Measurements from ENCODE around the gene MAML2.
"Not testable (repeated sequence)": the region's sequence is repeated elsewhere in the genome, so short reads cannot be mapped to it uniquely, and the experiment has no call there.

The MAML2 gene

DNA sequence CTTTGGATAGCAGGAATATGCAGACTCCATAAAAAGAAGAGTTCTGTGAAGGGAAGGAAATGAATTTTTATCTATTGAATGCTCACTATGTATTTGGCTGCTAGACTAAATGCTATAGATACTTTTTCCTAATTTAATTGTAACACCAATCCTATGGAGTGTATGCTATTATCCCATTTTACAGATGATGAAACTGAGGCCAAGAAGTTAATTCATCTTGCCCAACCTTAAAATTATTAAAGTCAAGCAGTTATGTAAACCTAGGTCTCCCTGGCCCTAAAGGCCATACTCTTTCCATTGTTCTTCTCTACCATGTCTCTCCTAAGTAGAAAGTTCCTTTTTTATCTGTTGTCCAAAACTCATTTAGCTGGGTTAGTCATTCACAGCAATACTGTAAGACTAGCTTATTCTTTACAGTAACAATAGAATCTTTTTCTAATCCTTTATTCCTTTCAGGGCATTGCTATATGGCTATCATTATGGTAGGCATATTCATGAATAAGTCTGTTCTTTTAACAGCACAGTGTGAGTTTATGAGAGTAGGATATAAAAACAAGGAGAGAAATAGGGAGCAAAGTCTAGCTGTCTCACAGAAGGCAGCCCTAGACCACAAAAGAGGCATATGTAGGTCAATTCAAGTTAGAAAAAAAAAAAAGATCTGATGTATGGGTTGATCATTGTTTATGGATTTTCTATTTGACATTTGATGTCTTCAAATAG is 50.5 kb downstream of the MAML2 start:
- DNase-seq (ENCODE audit: low read depth) = no peak

DNA sequence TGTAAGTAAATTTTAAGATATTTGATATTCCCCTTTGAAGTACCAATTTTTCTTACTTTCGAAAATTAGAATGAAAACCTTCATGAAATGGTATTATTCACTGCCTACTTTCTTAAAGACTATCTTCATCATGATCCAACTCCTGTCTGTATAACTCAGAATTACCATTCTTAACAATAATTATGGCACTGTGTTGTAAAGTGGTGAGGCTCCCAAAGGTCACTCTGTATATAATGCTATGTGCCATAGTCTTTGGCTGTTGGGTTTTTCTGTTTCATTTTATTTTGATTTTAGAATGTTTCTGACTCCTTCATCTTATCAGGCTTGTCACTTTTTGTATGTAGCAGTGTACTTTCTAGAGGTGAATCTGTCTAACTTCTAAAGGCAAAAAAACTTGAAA is 52.4 kb downstream of the MAML2 start:
- no peak for DNase-seq (ENCODE audit: low read depth)

DNA sequence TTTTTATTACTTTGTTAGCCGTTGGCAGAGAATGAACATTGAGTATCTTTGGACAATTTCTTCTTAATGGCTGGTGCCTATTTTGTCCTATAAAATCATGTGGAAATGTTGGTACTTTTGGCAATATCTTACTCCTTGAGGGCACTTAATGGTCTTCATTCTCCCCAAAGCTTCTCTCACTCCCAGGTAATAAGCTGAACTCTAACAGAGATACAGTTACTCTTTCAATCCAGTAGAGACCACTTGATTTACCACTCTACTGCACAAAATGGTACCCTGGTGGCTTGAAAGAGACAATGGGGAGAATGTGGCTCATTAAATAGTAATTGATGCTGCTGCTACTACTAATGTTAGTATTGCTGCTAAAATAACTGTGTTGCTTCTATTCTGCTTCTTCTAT is 53.0 kb downstream of the MAML2 start:
- DNase-seq (ENCODE audit: low read depth) = no peak

DNA sequence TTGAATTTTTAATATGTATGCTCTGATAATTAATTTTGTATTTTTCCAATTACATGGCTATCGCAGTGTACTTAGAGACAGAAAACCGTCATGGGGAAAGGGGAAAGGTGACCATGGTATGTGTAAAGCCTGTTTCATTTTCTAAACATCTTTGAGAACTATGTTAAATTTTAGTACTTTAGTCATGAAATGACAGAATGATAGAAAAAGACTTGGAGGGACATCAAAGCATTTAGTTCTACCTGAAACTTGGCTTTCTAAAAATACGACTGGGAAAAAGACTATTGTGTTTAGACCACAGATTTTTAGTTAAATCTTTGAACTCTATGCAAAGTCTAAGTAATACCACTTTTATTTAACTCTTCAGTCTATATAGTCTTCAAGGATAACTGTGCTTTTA is 54.1 kb downstream of the MAML2 start:
- DNase-seq (ENCODE audit: low read depth) = no peak

DNA sequence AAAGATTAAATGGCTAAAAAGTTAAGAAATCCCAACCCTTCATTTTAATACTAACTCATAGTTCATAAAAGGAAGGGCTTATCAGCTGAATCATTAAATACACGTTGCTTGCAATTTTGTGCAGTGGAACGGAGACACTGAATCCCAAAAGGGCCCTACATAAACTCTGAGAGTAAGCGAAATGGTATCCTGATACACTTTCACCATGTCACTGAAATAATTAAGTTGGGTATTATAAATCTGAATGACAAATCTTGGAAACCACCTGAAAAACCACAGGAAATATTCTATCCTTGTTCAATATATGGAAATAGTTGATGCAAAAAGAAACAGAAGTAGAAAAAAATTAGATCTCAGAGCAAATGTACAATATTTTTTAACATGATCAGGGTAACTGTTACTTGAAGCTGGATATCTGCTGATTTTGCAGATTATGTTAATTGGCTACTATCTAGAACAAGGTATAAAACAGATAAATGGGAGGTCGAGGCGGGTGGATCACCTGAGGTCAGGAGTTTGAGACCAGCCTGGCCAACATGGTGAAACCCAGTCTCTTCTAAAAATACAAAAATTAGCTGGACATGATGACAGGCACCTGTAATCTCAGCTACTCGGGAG is 55.1 kb downstream of the MAML2 start:
- no peak for DNase-seq (ENCODE audit: low read depth)

DNA sequence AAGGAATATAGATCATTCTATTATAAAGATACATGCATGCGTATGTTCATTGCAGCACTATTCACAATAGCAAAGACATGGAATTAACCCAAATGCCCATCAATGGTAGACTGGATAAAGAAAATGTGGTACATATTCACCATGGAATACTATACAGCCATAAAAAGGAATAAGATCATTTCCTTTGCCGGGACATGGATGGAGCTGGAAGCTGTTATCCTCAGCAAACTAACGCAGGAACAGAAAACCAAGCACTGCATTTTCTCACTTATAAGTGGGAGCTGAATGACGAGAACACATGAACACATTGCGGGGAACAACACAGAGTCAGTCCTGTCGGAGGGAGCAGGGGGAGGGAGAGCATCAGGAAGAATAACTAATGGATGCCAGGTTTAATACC is 57.0 kb downstream of the MAML2 start:
- DNase-seq (ENCODE audit: low read depth) = not testable (repeated sequence)

DNA sequence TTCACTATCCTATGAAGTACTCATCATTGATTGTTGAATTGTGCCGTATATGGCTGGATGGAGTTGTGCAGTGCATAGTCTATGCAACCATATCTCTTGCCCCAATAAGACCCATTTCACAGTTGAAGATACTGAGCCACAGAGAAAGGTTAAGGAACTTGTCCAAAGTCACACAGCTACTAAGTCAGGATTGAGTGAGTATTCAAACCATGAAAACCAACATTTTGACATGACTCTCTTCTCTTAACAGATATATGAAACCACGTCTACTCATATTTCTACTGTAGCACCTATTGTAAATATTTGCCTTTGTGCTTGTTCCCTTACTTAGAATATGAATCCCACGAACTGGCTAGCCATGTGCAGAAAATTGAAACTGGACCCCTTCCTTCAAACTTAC is 58.1 kb downstream of the MAML2 start:
- no peak for DNase-seq (ENCODE audit: low read depth)

DNA sequence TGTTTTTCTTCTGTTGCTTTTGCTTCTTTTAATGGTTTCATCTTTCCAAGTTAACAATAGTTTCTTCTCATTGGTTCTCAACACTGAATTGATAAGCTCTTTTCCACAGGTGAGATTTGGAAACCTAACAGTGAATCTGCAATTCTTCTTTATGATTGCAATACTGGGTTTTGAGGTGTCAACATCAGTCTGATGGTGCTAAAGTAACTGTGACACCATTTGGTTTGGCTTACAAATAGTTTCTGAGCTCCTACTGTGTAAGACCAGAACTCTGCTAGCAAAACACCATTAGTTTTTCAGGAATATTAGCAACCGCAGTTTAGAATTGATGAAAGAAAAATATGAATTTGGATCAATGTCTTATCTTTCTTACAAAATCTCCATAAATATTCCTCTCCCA is 58.6 kb downstream of the MAML2 start:
- no peak for DNase-seq (ENCODE audit: low read depth)

DNA sequence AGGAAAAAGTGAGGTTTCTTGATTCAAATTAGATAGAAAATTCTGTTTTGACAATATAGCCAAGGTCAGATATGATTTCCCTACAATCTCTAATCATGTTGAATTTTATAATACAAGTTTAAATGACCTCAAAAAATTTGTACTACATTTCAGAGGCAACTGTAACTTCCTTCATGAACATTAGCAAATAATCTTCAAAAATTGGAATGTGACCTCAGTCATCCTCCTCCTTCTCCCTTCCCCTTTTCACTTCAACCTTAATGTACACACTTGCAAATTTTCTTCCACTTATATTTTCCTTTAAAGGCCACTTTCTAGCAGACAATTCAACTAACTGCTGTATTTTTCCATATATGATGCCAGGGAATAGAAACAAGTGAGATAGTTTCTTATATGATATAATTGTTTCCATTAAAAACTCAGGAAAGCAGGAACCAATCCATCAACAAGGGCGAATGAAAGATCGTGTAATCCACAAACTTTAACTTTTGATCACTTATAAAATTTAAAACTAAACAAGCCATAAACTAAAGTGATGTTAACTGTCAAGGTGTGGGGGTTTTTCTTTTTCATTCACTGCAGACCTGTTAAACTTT is 60.3 kb downstream of the MAML2 start:
- DNase-seq (ENCODE audit: low read depth) = no peak

DNA sequence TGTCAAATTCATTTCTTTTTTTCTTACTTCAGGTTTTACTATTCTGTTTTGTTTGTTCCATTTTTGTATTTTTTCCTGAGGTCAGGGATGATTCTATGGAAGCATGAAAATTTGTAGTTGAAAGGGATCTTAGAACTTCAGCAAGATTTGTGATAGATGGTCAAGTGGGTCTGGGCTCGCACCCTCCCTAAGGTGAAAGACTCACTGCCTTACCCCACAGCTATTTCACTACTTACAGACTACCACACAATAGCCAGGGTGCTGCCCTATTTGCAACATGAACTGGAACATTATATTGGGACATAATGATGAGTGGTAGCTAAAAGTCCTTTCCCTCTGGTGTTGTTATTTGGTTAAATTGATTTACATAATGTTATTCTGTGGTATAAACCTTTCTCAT is 62.6 kb downstream of the MAML2 start:
- DNase-seq (ENCODE audit: low read depth) = no peak

DNA sequence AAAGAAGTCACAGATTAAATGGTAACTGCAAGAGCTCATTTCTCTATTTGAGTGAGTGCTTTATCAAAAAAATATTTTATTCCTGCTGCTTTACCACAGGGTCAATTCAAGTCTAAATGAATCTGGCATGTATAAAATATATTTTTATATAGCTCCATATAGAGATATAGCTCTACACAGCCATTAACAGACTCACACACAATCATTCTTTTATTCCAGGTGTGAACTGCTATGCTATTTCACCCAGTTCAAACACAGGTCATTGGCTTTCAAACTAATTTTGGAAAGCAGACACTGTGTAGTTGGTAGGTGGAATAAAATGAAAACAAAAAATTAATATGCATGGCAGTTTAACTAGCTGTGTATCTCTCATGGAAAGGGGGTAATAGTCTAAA is 63.1 kb downstream of the MAML2 start:
- no peak for DNase-seq (ENCODE audit: low read depth)

DNA sequence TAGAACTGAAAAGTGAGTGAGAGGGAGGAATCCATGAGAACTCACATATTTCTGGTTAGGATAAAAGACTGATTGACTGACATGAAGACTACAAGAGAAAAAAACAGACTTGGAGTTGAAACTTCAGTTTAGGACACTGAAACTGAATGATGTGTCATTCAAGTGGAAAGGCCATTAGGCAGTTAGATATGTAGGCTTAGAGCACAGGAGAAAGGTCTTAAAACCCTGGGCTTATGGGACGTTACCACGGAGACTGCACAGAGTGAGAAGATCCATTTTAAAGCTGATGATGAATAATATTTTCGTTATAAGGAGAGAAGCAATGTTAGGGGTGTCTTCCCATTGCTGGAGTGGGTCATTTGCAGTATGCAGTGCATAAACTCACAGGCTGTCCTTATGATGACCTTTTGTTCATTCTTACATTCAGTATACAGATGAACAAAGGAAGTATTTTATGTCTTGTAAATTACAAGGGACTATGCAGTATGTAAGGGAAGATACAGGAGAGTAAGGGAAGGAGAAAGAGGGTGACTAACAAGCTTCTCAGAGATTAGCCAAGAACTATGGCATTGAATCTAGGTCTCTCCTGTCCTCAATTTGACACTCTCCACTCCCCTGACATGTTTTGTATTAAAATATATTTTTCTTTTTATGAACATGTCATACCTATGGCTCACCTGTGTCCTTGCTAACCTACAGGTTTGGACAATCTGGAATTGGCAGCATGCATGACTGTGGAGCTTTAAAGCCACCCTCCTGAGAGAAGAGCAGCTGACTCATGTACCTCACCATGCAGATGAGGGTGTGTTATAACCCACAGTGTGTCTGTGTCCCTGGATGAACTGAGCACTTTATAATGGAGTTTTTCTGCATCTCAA is 63.7 kb downstream of the MAML2 start:
- no peak for DNase-seq (ENCODE audit: low read depth)

DNA sequence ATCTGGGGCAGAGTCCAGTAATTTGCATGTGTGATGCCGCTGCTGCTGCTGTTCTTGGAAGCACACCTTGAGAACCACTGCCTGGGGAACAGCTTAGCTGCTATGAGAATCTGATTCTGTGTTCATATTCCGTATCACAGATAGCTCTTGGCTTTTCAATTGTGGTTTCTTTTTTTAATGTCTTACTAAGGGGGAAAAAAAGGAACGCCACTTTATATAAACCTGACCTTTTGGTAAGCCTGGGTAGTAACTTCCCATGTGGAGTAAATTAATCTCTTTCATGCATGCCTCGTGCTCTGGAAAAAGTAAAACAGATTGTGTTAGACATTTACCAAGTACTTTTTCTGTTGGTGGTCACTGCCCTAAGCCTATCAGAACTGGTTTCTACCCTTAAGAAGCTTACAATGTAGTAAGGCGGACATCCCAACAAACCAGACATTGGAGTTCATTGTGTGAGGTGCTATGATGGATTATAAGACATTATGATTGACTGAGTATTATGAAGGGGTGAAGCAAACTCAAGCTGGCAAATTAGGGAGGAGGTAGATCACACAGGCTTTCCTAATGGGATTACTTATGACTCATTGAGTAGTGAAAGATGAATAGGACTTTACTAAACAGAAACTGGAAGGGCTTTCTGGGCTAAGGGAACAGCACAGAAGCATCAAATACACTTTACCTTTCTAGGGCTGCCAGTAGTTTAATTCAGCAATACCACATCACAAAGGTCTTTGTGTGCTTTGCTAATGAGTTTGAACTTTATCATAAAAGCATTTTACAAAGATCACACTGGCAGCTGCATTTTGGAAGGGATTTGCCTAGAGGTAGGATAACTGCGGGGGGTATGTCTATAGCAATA is 64.7 kb downstream of the MAML2 start:
- no peak for DNase-seq (ENCODE audit: low read depth)

DNA sequence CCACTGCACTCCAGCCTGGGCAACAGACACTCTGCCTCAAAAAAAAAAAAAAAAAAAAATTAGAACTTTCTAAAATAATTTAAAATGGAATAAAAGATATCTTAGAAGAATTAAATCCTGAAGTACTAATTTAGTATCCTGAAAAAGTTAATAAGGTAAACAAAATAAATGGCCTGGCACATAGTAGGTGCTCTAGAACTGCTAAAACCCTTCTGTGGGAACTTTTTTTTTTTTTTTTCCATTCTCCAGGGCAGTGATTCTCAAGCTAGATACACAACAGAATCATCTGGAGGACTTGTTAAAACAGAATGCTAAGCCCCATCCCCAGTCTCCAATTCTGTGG is 65.3 kb downstream of the MAML2 start:
- DNase-seq (ENCODE audit: low read depth) = no peak

DNA sequence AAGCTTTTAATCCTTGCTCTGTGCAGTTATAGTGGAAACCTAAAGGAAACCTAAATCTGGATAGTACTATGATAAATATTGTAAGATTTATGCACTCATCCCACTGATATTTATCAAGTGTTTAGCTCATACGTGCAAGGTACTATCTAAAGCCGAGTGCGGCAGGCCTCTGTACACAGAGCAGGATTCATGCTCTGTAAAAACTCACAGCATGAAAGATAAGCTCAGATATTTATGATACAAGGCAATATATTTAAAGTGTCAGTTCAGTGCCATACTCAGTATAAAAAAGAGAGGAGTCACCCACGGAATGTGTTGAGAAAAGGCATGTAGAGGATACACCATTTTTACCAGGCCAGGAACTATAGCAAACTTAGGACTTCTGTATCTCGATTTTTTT is 66.2 kb downstream of the MAML2 start:
- DNase-seq (ENCODE audit: low read depth) = no peak

DNA sequence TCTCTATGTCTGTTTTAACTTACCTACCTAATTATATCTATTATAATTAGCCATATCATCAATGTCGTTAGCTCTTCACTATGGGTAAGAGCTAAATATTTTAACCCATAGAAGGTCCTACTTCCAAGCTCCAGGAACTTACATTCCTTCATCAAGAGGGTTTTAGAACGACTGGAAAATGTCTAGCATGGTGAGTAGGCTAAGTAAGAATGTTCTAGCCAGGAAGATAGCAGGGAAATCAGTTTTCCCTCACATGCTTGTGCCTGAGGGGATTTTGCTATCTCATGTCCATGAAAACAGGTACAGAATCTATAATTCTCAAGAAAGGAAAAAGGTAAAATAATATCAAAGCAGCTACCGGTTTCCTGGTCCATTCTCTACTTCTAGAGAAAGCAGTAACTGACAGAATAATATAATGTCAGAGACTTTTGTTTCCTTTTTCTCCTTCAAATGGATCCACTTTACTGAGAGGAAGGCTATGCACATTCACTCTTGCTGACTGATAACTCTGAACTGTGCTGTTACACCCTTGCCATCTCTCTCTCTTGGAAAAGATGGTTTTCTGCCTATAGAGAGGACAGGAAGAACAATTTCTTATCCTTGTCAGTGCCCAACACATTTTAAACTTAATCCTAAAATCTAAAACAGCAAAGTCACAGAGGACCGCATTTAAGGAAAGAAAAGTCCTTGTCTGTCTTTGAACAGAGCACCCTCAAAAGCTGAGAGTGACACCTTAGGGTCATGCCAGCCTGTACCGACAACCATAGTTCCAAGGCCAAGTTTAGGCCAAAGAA is 67.0 kb downstream of the MAML2 start:
- no peak for DNase-seq (ENCODE audit: low read depth)

DNA sequence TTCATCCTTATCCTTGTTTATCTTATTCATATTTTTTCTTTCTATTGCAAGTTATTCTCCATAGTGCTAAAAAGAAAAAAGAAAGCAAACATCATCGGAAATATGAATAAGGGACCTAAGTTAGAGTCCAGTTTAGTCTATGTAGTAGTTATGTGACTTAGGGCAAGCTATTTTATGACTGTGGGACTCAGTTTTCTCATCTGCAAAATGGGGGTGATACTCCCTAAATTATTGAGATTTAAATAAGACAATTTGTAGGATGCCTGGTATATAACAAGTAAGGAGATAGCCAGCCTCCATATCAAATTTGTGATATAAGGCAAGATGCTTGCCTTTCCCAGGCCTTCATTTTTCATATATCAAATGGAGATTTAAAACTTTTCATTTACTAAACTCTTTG is 69.5 kb downstream of the MAML2 start:
- no peak for DNase-seq (ENCODE audit: low read depth)

DNA sequence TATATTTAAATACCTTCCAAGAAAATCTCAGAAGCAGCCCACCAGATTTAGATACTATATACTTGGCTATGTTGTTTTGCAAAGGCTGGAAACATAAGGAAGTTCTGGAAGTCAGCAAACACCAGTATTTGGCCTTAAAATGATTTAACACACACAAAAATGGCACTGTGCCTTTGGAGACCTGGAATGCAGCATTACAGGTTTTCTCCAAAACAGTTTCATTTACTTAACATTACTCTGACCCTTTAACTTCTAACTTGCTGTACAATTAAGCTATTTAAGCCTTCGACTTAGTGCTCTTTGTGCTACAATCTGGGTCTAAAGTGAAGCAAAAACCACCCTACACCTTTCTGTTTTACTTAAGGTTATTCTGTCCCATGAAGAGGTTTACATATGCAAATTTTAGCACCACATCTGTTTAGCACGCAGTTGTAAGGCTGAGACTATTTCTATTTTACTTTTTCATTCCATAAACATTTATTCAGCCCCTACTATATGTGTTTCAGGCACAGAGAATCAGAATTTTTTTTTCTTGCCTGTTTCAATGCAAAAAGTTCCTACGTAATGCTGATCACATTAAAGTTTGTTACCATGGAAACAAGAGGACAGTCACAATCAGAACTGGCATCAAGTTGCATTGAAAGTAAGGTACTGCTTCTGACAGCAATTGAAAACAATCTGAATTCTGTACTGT is 70.3 kb downstream of the MAML2 start:
- no peak for DNase-seq (ENCODE audit: low read depth)

DNA sequence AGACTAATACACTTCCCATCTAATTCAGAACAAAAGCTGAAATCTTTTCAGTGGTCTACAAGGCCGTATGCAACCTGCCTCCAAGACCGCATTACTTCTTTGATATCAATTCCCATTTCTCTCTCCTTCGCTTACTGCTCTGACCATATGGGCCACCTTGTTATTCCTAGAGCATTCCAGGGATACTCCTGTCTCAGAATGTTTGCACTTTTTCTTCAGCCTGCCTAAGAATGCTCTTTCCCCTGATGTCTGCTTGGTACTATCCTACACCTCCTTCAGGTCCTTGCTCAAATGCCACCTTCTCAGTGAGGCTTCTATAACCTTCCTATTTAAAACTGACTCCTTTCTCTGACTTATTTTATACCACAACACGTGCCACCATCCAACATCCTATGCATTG is 71.2 kb downstream of the MAML2 start:
- DNase-seq (ENCODE audit: low read depth) = no peak

DNA sequence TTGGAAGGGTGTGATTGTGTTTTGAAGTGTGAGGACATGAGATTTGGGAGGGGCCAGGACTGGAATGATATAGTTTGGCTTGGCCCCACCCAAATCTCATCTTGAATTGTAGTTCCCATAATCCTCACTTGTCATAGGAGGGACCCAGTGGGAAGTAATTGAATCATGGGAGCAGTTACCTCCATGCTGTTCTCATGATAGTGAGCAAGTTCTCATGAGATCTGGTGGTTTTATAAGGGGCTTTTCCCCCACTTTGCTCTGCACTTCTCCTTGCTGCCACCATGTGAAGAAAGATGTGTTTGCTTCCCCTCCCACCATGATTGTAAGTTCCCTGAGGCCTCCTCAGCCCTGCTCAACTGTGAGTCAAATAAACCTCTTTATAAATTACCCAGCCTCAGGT is 71.6 kb downstream of the MAML2 start:
- DNase-seq (ENCODE audit: low read depth) = not testable (repeated sequence)

All from stimulated activated CD8-positive, alpha-beta memory T cell treated with anti-CD3 and anti-CD28 coated beads, Interleukin-4, amount 100 ng/mL, for 24 hours (primary cell).